Effector memory CD4-positive, alpha-beta T cell (primary cell): ENCODE results near the gene PLEKHF1.
A peak's percentile ranks its signal among the peaks of the same experiment; 100 is the strongest.

Source experiments
- DNase-seq, 3 donors: peaks; one replicate each; pipeline ENCODE4 v3.0.0-alpha.2; 2020
- H3K27ac ChIP-seq: 2 replicates; pipeline ENCODE4 v1.7.0; 2013; ENCODE audit warnings: mild to moderate bottlenecking, low read length, moderate library complexity; ENCODE audit not compliant: insufficient read depth, poor library complexity, severe bottlenecking
- H3K27me3 ChIP-seq: replicated peaks from 2 replicates; pipeline ENCODE4 v1.7.0; 2013; ENCODE audit warnings: mild to moderate bottlenecking, low read length; ENCODE audit not compliant: insufficient read depth, control insufficient read depth, poor library complexity, severe bottlenecking
- H3K36me3 ChIP-seq: 2 replicates; pipeline ENCODE4 v1.7.0; 2013; ENCODE audit warnings: mild to moderate bottlenecking, low read length, moderate library complexity; ENCODE audit not compliant: control insufficient read depth, insufficient read depth
- H3K4me1 ChIP-seq: 2 replicates; pipeline ENCODE4 v1.7.0; 2013; ENCODE audit warnings: low read length, mild to moderate bottlenecking; ENCODE audit not compliant: control insufficient read depth, insufficient read depth, poor library complexity, severe bottlenecking
- H3K4me3 ChIP-seq: 2 replicates; pipeline ENCODE4 v1.7.0; 2013; ENCODE audit warnings: low read length, low read depth, mild to moderate bottlenecking; ENCODE audit not compliant: insufficient read depth, poor library complexity, severe bottlenecking
- H3K9me3 ChIP-seq: 2 replicates; pipeline ENCODE4 v1.7.0; 2013; ENCODE audit warnings: mild to moderate bottlenecking, low read length, moderate library complexity; ENCODE audit not compliant: control insufficient read depth

Gene PLEKHF1

DNA sequence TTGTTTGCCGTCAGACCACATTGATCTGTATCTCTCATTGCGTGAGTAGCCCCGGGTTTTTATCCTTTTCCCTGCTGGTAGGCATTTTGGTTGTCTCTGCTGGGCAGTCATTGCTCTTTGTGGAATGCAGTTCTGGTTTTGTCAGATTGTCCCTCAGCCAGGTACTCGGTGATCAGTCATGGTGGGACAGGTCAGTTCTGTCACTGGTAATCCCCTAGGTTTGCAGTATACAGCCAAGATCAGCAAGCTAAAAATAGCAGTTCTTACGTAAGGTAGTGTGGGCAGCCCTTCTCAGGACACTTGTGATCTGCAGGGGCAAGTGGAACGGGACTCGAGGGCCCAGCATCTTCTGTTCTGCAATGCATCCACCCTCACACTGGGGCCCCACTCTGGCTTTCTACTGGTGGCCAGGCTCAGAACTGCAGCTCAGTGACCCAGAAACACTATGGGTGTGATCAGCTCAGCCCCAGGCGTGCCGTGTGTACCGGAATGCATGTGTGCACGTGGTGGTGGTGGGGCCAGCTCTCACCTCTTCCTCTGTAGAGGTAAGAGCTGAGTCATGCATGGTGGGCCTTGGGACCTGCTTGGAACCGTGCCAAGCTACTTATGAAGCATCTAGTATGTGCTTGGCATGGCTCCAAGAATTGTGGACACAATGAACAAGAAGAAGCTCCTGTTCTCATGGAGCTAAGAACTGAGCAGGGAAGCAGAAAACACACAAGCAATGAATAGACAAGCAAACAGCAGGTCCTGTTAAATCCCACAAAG is 6.3 kb downstream of the PLEKHF1 start:
- peak overlapping the region; percentile 20 for H3K4me3 ChIP-seq
- peak; percentile 74 to 86 (median 85) for DNase-seq
- H3K4me1 ChIP-seq, result peaks cover 83% of the 10 kb centered on the region
- peaks cover 24% of the 10 kb centered on the region for H3K36me3 ChIP-seq
- H3K27ac ChIP-seq, result peak overlapping the region; percentile 91
- no peaks in the 10 kb centered on the region for H3K9me3 ChIP-seq
- H3K27me3 ChIP-seq, result no peaks in the 10 kb centered on the region

DNA sequence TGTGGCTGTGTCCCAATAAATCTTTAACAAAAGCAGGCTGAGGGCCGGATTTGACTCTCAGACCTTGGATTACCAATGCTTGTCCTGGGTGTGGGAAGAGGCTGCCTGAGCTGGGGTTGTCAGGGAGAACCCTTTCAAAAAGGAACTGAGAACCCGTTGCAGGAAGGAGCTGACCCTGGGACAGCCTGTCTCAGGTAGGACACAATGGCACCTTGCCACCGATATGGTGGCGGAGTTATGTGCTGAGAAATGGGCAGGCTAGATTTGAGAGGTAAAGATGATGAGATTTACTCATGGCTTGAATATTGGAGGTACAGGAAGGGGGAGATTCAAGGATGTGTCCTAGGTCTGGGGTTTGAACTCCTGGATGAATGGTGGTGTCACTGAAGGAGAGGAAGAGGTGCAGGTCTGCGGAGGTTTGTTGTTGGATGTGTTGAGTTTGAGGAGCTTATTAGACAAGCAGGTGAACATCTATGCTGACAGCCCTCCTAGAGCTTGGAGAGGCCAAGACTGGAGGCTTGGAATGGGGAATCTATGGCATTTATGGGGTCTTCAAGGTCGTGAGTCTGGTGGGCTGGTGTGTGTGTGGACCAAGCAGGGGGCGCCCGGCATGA is 7.2 kb downstream of the PLEKHF1 start:
- Histone ChIP-seq H3K4me3 (no peak overlapping the region), H3K36me3 (peaks cover 27% of the 10 kb centered on the region)
- no peak for DNase-seq

DNA sequence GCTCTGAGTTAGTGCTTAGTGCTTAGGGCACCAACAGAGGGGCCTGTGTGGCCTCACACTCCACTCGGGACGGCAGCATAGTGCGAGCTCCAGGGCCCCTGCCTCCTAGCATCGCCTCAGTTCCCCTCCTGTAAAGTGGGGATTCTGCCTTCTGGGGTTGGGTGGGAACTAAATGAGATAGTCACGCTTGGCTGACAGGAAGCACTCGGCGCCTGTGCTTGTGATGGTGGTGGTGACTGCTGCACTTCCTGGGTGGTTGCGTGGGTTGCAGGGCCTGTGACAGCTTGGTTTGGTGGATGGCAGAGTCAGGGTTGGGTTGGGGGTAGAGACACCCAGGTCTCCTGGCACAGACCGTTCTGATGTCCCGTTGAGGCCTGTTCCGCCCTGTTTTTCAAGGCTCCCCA is 7.7 kb downstream of the PLEKHF1 start:
- Histone ChIP-seq H3K36me3 (peaks cover 27% of the 10 kb centered on the region), H3K4me3 (peak overlapping the region; percentile 18), H3K27me3 (no peaks in the 10 kb centered on the region), H3K4me1 (peaks cover 83% of the 10 kb centered on the region), H3K9me3 (no peaks in the 10 kb centered on the region), H3K27ac (peak overlapping the region; percentile 91)
- DNase-seq, result peak; percentile 80 to 89 (median 88)

More for the DNA sequence above, 7.2 kb downstream of the PLEKHF1 start:
- Histone ChIP-seq H3K9me3 (no peaks in the 10 kb centered on the region), H3K27me3 (no peaks in the 10 kb centered on the region), H3K27ac (peak overlapping the region; percentile 91), H3K4me1 (peaks cover 84% of the 10 kb centered on the region)

DNA sequence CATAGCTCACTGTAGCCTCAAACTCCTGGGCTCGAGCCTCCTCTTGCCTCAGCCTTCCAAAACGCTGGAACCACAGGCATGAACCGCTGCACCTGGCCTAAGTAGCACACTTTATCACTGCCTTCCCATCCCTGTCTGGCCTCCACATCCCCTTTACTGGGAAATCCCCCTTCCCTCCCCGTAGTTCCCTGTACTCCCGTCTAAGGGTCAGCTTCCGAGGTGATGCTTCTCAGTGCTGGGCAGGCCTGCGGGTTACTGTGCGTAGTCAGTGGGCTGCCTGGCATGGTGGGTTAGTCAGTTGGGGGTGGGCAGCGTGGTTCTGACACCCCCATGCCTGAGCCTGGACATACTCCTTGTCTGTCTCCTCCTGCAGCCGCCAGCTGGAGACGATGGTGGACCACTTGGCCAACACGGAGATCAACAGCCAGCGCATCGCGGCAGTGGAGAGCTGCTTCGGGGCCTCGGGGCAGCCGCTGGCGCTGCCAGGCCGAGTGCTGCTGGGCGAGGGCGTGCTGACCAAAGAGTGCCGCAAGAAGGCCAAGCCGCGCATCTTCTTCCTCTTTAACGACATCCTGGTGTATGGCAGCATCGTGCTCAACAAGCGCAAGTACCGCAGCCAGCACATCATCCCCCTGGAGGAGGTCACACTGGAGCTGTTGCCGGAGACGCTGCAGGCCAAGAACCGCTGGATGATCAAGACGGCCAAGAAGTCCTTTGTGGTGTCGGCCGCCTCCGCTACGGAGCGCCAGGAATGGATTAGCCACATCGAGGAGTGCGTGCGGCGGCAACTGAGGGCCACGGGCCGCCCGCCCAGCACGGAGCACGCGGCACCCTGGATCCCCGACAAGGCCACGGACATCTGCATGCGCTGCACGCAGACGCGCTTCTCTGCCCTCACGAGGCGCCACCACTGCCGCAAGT is 8.4 kb downstream of the PLEKHF1 start:
- Histone ChIP-seq H3K36me3 (peaks cover 27% of the 10 kb centered on the region), H3K27me3 (no peaks in the 10 kb centered on the region), H3K9me3 (no peaks in the 10 kb centered on the region), H3K4me1 (peaks cover 83% of the 10 kb centered on the region), H3K27ac (peak overlapping the region; percentile 91), H3K4me3 (peak overlapping the region; percentile 18)
- peak in 1 of 3 donors; percentile 44 for DNase-seq

DNA sequence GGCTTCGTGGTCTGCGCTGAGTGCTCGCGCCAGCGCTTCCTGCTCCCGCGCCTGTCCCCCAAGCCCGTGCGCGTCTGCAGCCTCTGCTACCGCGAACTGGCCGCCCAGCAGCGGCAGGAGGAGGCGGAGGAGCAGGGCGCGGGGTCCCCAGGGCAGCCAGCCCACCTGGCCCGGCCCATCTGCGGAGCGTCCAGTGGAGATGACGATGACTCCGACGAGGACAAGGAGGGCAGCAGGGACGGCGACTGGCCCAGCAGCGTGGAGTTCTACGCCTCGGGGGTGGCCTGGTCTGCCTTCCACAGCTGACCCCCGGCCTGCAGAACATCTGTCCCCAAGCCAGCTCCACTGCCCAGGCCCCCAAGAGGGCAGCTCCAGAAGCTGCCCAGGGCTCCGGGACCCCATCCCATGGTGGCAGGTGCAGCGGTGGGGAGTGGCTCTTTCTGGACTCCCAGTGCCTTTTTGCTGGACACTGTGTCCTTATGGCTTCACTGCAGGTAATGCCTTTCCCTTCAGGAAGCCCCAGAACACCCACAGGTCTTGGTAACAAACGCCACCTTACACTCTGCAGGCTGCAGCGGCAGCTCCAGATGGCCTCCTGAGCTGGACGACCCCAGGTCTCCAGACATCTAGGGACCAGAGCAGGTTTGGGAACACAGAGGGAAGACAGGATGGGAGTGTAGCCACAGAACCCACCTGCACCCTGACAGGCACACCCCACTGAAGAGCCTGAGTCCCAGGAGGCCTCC is 9.3 kb downstream of the PLEKHF1 start:
- Histone ChIP-seq H3K27me3 (no peaks in the 10 kb centered on the region), H3K4me3 (no peak overlapping the region), H3K36me3 (peaks cover 27% of the 10 kb centered on the region), H3K27ac (peak overlapping the region; percentile 91), H3K9me3 (no peaks in the 10 kb centered on the region), H3K4me1 (peaks cover 84% of the 10 kb centered on the region)
- DNase-seq, result no peak

DNA sequence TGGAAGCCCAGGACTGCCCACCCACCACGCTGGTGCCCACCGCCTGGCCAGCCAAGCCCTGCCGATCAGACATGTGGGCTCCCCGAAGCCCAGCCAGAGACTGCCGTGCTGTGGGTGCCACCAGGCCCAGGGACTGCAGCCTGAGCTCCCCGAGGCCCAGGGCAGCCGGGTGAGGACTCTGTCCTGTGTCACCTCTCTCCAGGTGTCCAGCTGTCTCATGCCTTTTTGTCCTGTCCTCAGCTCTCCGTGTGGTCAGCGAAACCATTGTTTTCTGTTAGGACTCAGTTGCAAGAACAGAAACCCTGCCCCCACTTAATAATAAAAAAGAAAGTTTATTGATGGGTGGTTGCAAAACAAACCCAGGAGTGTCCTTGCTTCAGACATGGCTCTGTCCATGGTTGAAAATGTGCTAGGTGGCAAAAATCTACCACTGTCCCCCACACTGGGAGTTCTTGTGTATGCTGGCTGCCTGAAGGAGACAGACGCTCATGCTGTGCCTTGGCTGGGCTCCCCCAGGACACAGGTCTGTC is 9.9 kb downstream of the PLEKHF1 start:
- Histone ChIP-seq H3K4me1 (peaks cover 90% of the 10 kb centered on the region), H3K27me3 (no peaks in the 10 kb centered on the region), H3K9me3 (no peaks in the 10 kb centered on the region), H3K27ac (peak overlapping the region; percentile 91), H3K36me3 (peaks cover 27% of the 10 kb centered on the region), H3K4me3 (no peak overlapping the region)
- no peak for DNase-seq

DNA sequence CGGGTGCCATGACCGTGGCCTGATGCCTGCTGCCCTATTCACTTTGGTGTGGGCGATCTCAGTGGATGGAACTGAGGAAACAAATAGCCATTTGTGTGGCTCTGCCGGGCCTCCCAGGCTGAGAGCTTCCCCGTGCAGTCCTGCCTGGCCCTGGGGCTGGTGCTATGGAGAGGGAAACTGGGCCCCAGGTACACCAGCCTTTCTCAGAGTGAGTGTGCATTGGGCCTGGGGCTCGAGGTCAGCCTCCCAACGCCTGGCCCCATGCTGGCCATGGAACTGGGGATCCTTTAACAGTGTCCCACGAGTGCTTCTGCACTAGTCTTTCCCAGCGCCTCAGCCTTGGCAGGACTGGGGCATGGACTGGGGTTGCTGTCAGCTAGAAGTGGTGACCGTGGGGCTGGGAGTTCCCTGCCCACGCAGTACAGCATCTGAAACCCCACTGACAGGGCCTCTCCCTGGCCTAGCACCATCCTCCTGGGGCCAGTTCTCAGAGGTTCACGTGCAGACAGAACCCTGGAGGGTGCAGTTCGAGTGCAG is 10.5 kb downstream of the PLEKHF1 start:
- peak overlapping the region; percentile 91 for H3K27ac ChIP-seq
- no peak for DNase-seq
- H3K9me3 ChIP-seq, result no peaks in the 10 kb centered on the region
- H3K4me1 ChIP-seq, result peaks cover 95% of the 10 kb centered on the region
- no peaks in the 10 kb centered on the region for H3K27me3 ChIP-seq
- no peak overlapping the region for H3K4me3 ChIP-seq
- peaks cover 27% of the 10 kb centered on the region for H3K36me3 ChIP-seq

DNA sequence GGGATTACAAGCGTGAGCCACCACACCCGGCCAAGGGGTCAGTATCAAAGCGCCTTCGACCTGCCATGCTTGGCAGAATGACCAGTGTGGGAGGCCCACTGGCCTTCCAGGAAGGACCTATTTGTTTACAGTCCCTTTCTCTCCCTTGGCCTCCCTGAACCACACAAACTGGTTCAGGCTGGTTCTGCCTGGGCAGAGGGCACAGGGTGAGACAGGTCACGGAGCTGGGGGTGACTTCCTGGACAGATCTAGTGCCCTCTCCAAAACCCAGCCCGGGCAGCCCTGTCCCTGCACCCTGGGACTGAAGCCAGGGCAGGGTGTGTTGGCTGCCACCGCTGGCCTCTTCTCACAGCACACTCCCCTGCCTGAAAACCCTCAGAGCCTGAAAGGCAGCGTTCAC is 11.3 kb downstream of the PLEKHF1 start:
- H3K27me3 ChIP-seq, result no peaks in the 10 kb centered on the region
- peaks cover 95% of the 10 kb centered on the region for H3K4me1 ChIP-seq
- no peak overlapping the region for H3K4me3 ChIP-seq
- peaks cover 27% of the 10 kb centered on the region for H3K36me3 ChIP-seq
- no peak for DNase-seq
- H3K27ac ChIP-seq, result peak overlapping the region; percentile 27
- H3K9me3 ChIP-seq, result no peaks in the 10 kb centered on the region
